Peyer's patch (tissue), 4 donors: ENCODE measurements around the gene PAGE2B.

Source experiments
- CTCF ChIP-seq, 6 experiments: fragments of 450-650 bp in 4 of 6; fragments of 200-600 bp in 2 of 6; sonication (generic) in 1 of 6; IDR thresholded peaks; one replicate each; pipeline ENCODE4 v1.5.1; 2017 to 2019; ENCODE audit warnings: antibody characterized with exemption in 6 of 6, mild to moderate bottlenecking in 3 of 6, moderate library complexity in 1 of 6
- POLR2A ChIP-seq, 2 donors: fragments of 450-650 bp; IDR thresholded peaks; one replicate each; pipeline ENCODE4 v1.5.1; 2017; ENCODE audit warnings: antibody characterized with exemption in 2 of 2, mild to moderate bottlenecking in 2 of 2, moderate library complexity in 2 of 2

DNA sequence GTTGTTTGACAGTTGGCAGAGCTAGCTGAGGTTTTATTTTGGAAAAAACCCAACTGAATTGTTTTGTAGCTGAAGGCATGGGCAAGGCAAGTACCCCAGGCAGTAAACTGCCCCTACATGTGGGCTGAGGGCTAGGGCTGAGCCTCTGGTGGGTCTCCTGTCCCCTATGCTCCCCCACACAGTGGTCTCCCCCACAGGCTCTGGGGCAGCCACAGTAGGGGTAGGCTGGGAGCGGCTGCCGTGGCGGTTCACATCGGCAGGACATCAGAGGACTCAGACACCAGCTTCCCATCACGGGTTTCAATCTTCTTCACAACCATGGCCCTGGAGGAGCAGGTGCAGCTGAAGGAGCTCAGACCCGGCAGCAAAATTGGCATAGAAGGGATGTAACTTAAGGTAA, 33.3 kb upstream of the PAGE2B start:
- TF ChIP-seq POLR2A (IDR thresholded peaks at IDR 0.05) (no peak), CTCF (IDR thresholded peaks at IDR 0.05) (no peak)
